Ovary (tissue), 3 donors: Measurements from ENCODE around the gene SLC26A11.

Experiments used
- CTCF ChIP-seq, 3 donors: fragments of 450-650 bp in 2 of 3; fragments of 200-600 bp in 1 of 3; IDR thresholded peaks; one replicate each; pipeline versions ENCODE4 v1.5.1 to v1.8.0; 2016 to 2022; ENCODE audit warnings: antibody characterized with exemption in 3 of 3, mild to moderate bottlenecking in 1 of 3
- POLR2A ChIP-seq: fragments of 450-650 bp; IDR thresholded peaks from one replicate; pipeline ENCODE4 v1.6.1; 2017; ENCODE audit warnings: antibody characterized with exemption, mild to moderate bottlenecking, moderate library complexity
- donor health status: DM: no; HTN: no; CAD: no.

- no peak for TF ChIP-seq CTCF (IDR thresholded peaks at IDR 0.05)
- no peak for TF ChIP-seq POLR2A
These were observed 40.0 kb upstream of the SLC26A11 start for GRCh38 chr17:80180192-80180591.
